B cell (primary cell): Measurements from ENCODE around the gene NR3C2. TPM values are rescaled to one million over a fixed set of nuclear protein-coding genes. Genes with fewer than 3 reads are reported as not detected.

ENCODE experiments used
- ATAC-seq: fragments of 200-7000 bp; cut with Tn5 transposase; one replicate; pipeline ENCODE4 v1.10.0; 2021; ENCODE audit warnings: low read depth, mild to moderate bottlenecking, moderate number of reproducible peaks, moderate library complexity
- CTCF ChIA-PET: fragments of 350-600 bp; sonication (Branson Sonifier 250); formaldehyde crosslinking; loops from one replicate; lab custom pipeline; 2021; ENCODE audit warnings: antibody characterized with exemption, inconsistent platforms; lab: Charles Lee
- POLR2A ChIA-PET: fragments of 350-600 bp; sonication (Branson Sonifier 250); formaldehyde crosslinking; loops from one replicate; lab custom pipeline; 2021; ENCODE audit warnings: antibody characterized with exemption; lab: Charles Lee
- DNase-seq: peaks from one replicate; pipeline ENCODE4 v3.0.0; 2013
- H2AFZ ChIP-seq: 2 replicates; pipeline ENCODE4 v1.6.1; 2012; ENCODE audit warnings: mild to moderate bottlenecking, low read depth, low read length; ENCODE audit not compliant: insufficient read depth, poor library complexity, severe bottlenecking
- H3K27ac ChIP-seq, 2 donors: 1 replicate in 1 of 2; 2 replicates in 1 of 2; pipeline ENCODE4 v1.5.1; 2012 to 2013; ENCODE audit warnings: low read length in 2 of 2, mild to moderate bottlenecking in 2 of 2, moderate library complexity in 1 of 2
- H3K27me3 ChIP-seq, 4 experiments: fragments of 200-600 bp in 1 of 4; sonication (generic) in 1 of 4; replicated peaks in 1 of 4; 1 replicate in 2 of 4; 2 replicates in 2 of 4; pipeline versions ENCODE4 v1.6.1 to v1.7.0; 2013 to 2016; ENCODE audit warnings: low read length in 3 of 4, mild to moderate bottlenecking in 2 of 4, mixed read lengths in 1 of 4, moderate library complexity in 1 of 4; ENCODE audit not compliant: insufficient read depth in 4 of 4, control insufficient read depth in 3 of 4; ENCODE audit errors: control extremely low read depth in 1 of 4
- H3K36me3 ChIP-seq, 2 experiments: replicated peaks in 1 of 2; 1 replicate in 1 of 2; 2 replicates in 1 of 2; pipeline versions ENCODE4 v1.6.1 to v1.7.1; 2013; ENCODE audit warnings: low read length in 1 of 2; ENCODE audit not compliant: insufficient read depth in 2 of 2, control insufficient read depth in 1 of 2; ENCODE audit errors: control extremely low read depth in 1 of 2, extremely low read depth in 1 of 2
- H3K4me1 ChIP-seq, 2 donors: fragments of 200-600 bp in 1 of 2; sonication (generic) in 1 of 2; 1 replicate in 1 of 2; 2 replicates in 1 of 2; pipeline versions ENCODE4 v1.5.1 to v1.6.1; 2013 to 2017; ENCODE audit warnings: low read length in 2 of 2; ENCODE audit not compliant: control insufficient read depth in 2 of 2, insufficient read depth in 2 of 2
- H3K4me2 ChIP-seq: replicated peaks from 2 replicates; pipeline ENCODE3; 2012; ENCODE audit warnings: mild to moderate bottlenecking, low read depth, low read length; ENCODE audit not compliant: poor library complexity, severe bottlenecking
- H3K4me3 ChIP-seq, 5 experiments: fragments of 200-600 bp in 1 of 5; sonication (generic) in 1 of 5; 1 replicate in 3 of 5; 2 replicates in 2 of 5; pipeline versions ENCODE4 v1.5.1 to v1.7.0; 2011 to 2016; ENCODE audit warnings: low read length in 4 of 5, mild to moderate bottlenecking in 4 of 5, low read depth in 2 of 5, control low read depth in 1 of 5, moderate library complexity in 1 of 5; ENCODE audit not compliant: insufficient read depth in 1 of 5; ENCODE audit errors: control extremely low read depth in 1 of 5, extremely low read depth in 1 of 5
- H3K79me2 ChIP-seq: fragments of 200-600 bp; sonication (generic); one replicate; pipeline ENCODE4 v1.6.0; 2016; ENCODE audit warnings: low read length; ENCODE audit not compliant: control insufficient read depth, insufficient read depth
- H3K9ac ChIP-seq: fragments of 200-600 bp; sonication (generic); 2 replicates; pipeline ENCODE4 v1.6.1; 2017; ENCODE audit warnings: mild to moderate bottlenecking, low read length, moderate library complexity
- H3K9me3 ChIP-seq, 3 donors: one replicate each; pipeline versions ENCODE4 v1.6.1 to v1.7.1; 2013; ENCODE audit warnings: low read length in 2 of 3; ENCODE audit not compliant: control insufficient read depth in 2 of 3, insufficient read depth in 1 of 3; ENCODE audit errors: control extremely low read depth in 1 of 3
- H4K20me1 ChIP-seq: 2 replicates; pipeline ENCODE4 v1.6.0; 2012; ENCODE audit warnings: mild to moderate bottlenecking, low read length; ENCODE audit not compliant: insufficient read depth, control insufficient read depth, poor library complexity, severe bottlenecking
- H3K27ac Mint-ChIP-seq: one replicate; pipeline ENCODE4 v1.8.0; 2021; ENCODE audit warnings: mixed read lengths
- H3K27me3 Mint-ChIP-seq: one replicate; pipeline ENCODE4 v1.8.0; 2021; ENCODE audit warnings: mixed read lengths
- H3K4me1 Mint-ChIP-seq: one replicate; pipeline ENCODE4 v1.8.0; 2021; ENCODE audit warnings: mixed read lengths
- H3K4me3 Mint-ChIP-seq: one replicate; pipeline ENCODE4 v1.8.0; 2021; ENCODE audit warnings: mixed read lengths
- H3K9me3 Mint-ChIP-seq: one replicate; pipeline ENCODE4 v1.8.0; 2022; ENCODE audit warnings: mixed read lengths; ENCODE audit not compliant: insufficient read depth
- EZH2 ChIP-seq: IDR thresholded peaks from 2 replicates; pipeline ENCODE4 v1.6.1; 2012; ENCODE audit warnings: borderline replicate concordance, low read depth, mild to moderate bottlenecking, moderate library complexity, low read length; ENCODE audit not compliant: insufficient read depth, poor library complexity, severe bottlenecking
- WGBS: methylation state at CpG from one replicate; pipeline ENCODE4 v1.1.5; 2013; ENCODE audit warnings: missing lambda C conversion rate; ENCODE audit not compliant: insufficient coverage; 5-methylcytosine and 5-hydroxymethylcytosine counted together
- intact Hi-C: fragments of 100-400 bp; cut with micrococcal nuclease; formaldehyde crosslinking; loops from one replicate; pipeline ENCODE4 v1.10.0; 2022
- polyA plus RNA-seq: library from polyadenylated mRNA; depleted of rRNA; stranded (reverse); fragments of >200 nt; gene quantifications from 2 replicates; pipeline ENCODE4 v1.2.3, GENCODE V29; 2012
- total RNA-seq, 2 donors: library from RNA; stranded (reverse); fragments of 120-200 nt in 1 of 2; gene quantifications; 1 replicate in 1 of 2; 2 replicates in 1 of 2; pipeline versions ENCODE4 v1.2.3 to v1.2.4, GENCODE V29; 2013 to 2022
- TF ChIP-seq, protein P1 (sequence below): fragments of 200-600 bp; IDR thresholded peaks from one replicate; pipeline ENCODE4 v1.8.0; 2022; ENCODE audit warnings: antibody characterized with exemption, mild to moderate bottlenecking

Gene NR3C2
- total and polyA plus RNA-seq, 2 donors (not counting 1 experiment from before 2014, with no cell fraction given), result 6.7 to 19.3 TPM

DNA sequence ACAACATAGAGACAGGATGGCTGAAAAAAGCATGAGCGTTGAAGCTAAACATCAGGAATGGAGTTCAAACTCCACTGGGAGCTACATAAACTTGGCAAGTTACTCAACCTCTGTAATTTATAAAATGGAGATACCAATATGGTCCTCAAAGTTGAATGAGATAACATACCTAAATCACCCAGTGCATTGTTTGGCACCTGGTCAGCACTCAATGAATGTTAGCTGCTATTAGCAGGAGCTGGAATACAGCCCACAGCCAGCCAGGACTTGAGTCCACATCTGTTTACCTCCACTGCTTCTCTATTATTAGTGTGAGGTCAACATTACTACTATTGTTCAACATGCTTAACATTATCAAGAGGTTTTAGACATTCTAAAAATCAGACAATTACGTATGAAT lies 97.9 kb downstream of the NR3C2 start:
- WGBS, result no CpG with 5 or more reads among the region's 2 CpGs
- H3K4me3 Mint-ChIP-seq, result no peak overlapping the region

DNA sequence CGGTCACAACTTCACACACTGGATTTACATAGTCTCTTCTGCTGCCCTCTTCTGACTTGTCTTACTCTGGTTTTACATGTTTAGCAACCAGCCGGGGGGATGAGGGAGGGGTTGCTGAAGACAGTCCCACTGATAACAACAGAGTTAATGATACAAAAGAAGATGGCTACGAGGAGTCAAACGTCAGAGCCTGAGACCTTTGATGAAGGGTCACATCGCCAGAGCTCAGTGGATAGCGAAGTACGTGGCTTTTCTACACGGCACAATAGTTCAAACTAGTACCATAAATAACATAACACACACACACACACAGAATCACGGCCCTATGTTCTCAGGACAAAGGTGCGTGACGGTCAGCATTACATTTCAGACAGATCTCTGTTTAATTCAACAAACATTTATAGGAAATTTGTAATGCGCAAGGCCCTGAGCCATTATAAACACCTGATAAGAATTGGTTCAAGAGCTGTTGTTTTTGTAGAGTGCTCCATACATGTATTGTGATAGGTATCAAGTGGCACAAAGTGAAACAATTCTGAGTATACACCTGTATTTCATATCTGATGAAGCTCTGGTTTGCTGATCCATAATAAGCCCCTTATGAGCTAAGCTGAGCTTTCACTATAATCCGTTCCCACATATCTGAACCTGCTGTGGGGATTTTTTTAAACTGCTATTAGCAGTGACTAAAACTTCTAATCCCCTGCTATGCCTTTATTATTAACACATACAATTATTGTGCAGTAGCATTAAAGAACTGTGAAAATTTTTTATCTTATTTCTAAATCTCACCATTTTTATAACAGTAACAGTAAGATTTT lies 100.0 kb downstream of the NR3C2 start:
- ATAC-seq, result no peak
- Histone ChIP-seq H3K79me2 (no peaks in the 10 kb centered on the region), H3K36me3 (no peaks in the 10 kb centered on the region), H3K4me3 (no peak overlapping the region), H3K4me2 (no peak overlapping the region), H3K27me3 (no peaks in the 10 kb centered on the region), H4K20me1 (peaks cover 5% of the 10 kb centered on the region), H3K4me1 (no peaks in the 10 kb centered on the region), H3K27ac (no peak overlapping the region), H3K9ac (no peak overlapping the region), H3K9me3 (peaks cover 0 to 2% (median 1%) of the 10 kb centered on the region in 3 donors), H2AFZ (no peak overlapping the region)
- TF ChIP-seq EZH2, result no peak
- TF ChIP-seq, protein P1, sequence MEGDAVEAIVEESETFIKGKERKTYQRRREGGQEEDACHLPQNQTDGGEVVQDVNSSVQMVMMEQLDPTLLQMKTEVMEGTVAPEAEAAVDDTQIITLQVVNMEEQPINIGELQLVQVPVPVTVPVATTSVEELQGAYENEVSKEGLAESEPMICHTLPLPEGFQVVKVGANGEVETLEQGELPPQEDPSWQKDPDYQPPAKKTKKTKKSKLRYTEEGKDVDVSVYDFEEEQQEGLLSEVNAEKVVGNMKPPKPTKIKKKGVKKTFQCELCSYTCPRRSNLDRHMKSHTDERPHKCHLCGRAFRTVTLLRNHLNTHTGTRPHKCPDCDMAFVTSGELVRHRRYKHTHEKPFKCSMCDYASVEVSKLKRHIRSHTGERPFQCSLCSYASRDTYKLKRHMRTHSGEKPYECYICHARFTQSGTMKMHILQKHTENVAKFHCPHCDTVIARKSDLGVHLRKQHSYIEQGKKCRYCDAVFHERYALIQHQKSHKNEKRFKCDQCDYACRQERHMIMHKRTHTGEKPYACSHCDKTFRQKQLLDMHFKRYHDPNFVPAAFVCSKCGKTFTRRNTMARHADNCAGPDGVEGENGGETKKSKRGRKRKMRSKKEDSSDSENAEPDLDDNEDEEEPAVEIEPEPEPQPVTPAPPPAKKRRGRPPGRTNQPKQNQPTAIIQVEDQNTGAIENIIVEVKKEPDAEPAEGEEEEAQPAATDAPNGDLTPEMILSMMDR, result no peak
- Mint-ChIP-seq H3K4me1 (no peaks in the 10 kb centered on the region), H3K9me3 (peaks cover 5% of the 10 kb centered on the region), H3K27me3 (no peaks in the 10 kb centered on the region), H3K27ac (no peak overlapping the region), H3K4me3 (no peak overlapping the region)
- intact Hi-C loops, result no loop called here
- ChIA-PET CTCF (no interaction called here), POLR2A (no interaction called here)
- WGBS, result 88% methylated on average over 7 of the region's 13 CpGs
- no peak for DNase-seq

More for the DNA sequence above, 97.9 kb downstream of the NR3C2 start:
- Histone ChIP-seq H3K27me3 (no peaks in the 10 kb centered on the region), H3K4me3 (no peak overlapping the region), H4K20me1 (peaks cover 5% of the 10 kb centered on the region), H3K4me1 (no peaks in the 10 kb centered on the region), H3K9me3 (peaks cover 0 to 2% (median 0%) of the 10 kb centered on the region in 3 donors), H3K9ac (no peak overlapping the region), H2AFZ (no peak overlapping the region), H3K79me2 (no peaks in the 10 kb centered on the region), H3K27ac (no peak overlapping the region), H3K4me2 (no peak overlapping the region), H3K36me3 (no peaks in the 10 kb centered on the region)
- H3K27me3 Mint-ChIP-seq, result no peaks in the 10 kb centered on the region
- H3K4me1 Mint-ChIP-seq, result no peaks in the 10 kb centered on the region
- DNase-seq (no peak), ATAC-seq (no peak)
- CTCF ChIA-PET, result no interaction called here
- intact Hi-C loops, result no loop called here
- TF ChIP-seq, protein P1, result no peak
- TF ChIP-seq EZH2, result no peak
- H3K9me3 Mint-ChIP-seq, result peaks cover 5% of the 10 kb centered on the region
- H3K27ac Mint-ChIP-seq, result no peak overlapping the region
- POLR2A ChIA-PET, result no interaction called here
